Fibroblast of peridontal ligament (primary cell): ENCODE measurements around the gene MDN1.

Experiments
- DNase-seq: peaks from one replicate; pipeline ENCODE4 v3.0.0-alpha.2; 2010; ENCODE audit errors: extremely low read depth

Gene MDN1

GRCh38 chr6:89692256-89692655 is 127.3 kb downstream of the MDN1 start:
- DNase-seq, result no peak

- no peak for DNase-seq
These were observed 128.7 kb downstream of the MDN1 start for GRCh38 chr6:89690944-89691324.

GRCh38 chr6:89689732-89690131 is 129.9 kb downstream of the MDN1 start:
- DNase-seq, result no peak

- DNase-seq, result no peak
These were observed 131.3 kb downstream of the MDN1 start for GRCh38 chr6:89688328-89688727.

GRCh38 chr6:89685311-89685710 is 134.3 kb downstream of the MDN1 start:
- no peak for DNase-seq

GRCh38 chr6:89682991-89683390 is 136.6 kb downstream of the MDN1 start:
- no peak for DNase-seq

GRCh38 chr6:89681983-89682564 is 137.5 kb downstream of the MDN1 start:
- DNase-seq, result no peak

GRCh38 chr6:89680551-89680950 is 139.0 kb downstream of the MDN1 start:
- DNase-seq, result no peak

- DNase-seq, result no peak
These were observed 139.4 kb downstream of the MDN1 start for GRCh38 chr6:89680150-89680549.

GRCh38 chr6:89679215-89680120 is 140.1 kb downstream of the MDN1 start:
- no peak for DNase-seq

GRCh38 chr6:89678531-89678930 is 141.1 kb downstream of the MDN1 start:
- DNase-seq, result no peak

- DNase-seq, result peak; percentile 70
These were observed 143.4 kb downstream of the MDN1 start for GRCh38 chr6:89675949-89676748.

- DNase-seq, result no peak
These were observed 148.5 kb downstream of the MDN1 start for GRCh38 chr6:89670935-89671565.

- peak; percentile 5 for DNase-seq
These were observed 150.6 kb downstream of the MDN1 start for GRCh38 chr6:89669002-89669401.

GRCh38 chr6:89667872-89668556 is 151.6 kb downstream of the MDN1 start:
- DNase-seq, result peak; percentile 45

GRCh38 chr6:89662659-89663223 is 156.9 kb downstream of the MDN1 start:
- DNase-seq, result no peak

GRCh38 chr6:89661559-89661958 is 158.0 kb downstream of the MDN1 start:
- DNase-seq, result no peak

- DNase-seq, result no peak
These were observed 158.6 kb downstream of the MDN1 start for GRCh38 chr6:89660981-89661380.

GRCh38 chr6:89657445-89658158 is 162.0 kb downstream of the MDN1 start:
- no peak for DNase-seq

- no peak for DNase-seq
These were observed 164.5 kb downstream of the MDN1 start for GRCh38 chr6:89655122-89655521.
